CD14-positive monocyte (primary cell): ENCODE data around the gene PYGB. TPM values are rescaled to one million over a fixed set of nuclear protein-coding genes. Genes with fewer than 3 reads are reported as not detected.

Experiments used
- DNase-seq, 3 donors: peaks; one replicate each; pipeline ENCODE4 v3.0.0-alpha.2; 2011 to 2022
- H2AFZ ChIP-seq: 2 replicates; pipeline ENCODE4 v1.6.0; 2012; ENCODE audit warnings: mild to moderate bottlenecking, low read depth, low read length, inconsistent platforms; ENCODE audit not compliant: insufficient read depth, poor library complexity, severe bottlenecking
- H3K27ac ChIP-seq, 2 donors: 1 replicate in 1 of 2; 2 replicates in 1 of 2; pipeline ENCODE4 v1.5.1; 2012 to 2013; ENCODE audit warnings: low read length in 2 of 2, control low read depth in 1 of 2, inconsistent platforms in 1 of 2, low read depth in 1 of 2, mild to moderate bottlenecking in 1 of 2
- H3K27me3 ChIP-seq, 2 donors: one replicate each; pipeline versions ENCODE4 v1.6.0 to v1.6.1; 2011 to 2013; ENCODE audit warnings: low read length in 2 of 2; ENCODE audit not compliant: control insufficient read depth in 2 of 2, insufficient read depth in 2 of 2
- H3K36me3 ChIP-seq, 2 donors: replicated peaks in 1 of 2; 1 replicate in 1 of 2; 2 replicates in 1 of 2; pipeline versions ENCODE4 v1.5.1 to v1.6.1; 2012 to 2013; ENCODE audit warnings: low read length in 2 of 2, control low read depth in 1 of 2, inconsistent platforms in 1 of 2, mild to moderate bottlenecking in 1 of 2; ENCODE audit not compliant: insufficient read depth in 2 of 2, control insufficient read depth in 1 of 2
- H3K4me1 ChIP-seq, 2 donors: 1 replicate in 1 of 2; 2 replicates in 1 of 2; pipeline versions ENCODE4 v1.5.1 to v1.6.1; 2012 to 2013; ENCODE audit warnings: low read length in 2 of 2, control low read depth in 1 of 2, inconsistent platforms in 1 of 2, mild to moderate bottlenecking in 1 of 2, moderate library complexity in 1 of 2; ENCODE audit not compliant: insufficient read depth in 2 of 2, control insufficient read depth in 1 of 2
- H3K4me2 ChIP-seq: replicated peaks from 2 replicates; pipeline ENCODE3; 2012; ENCODE audit warnings: low read length, moderate library complexity, mild to moderate bottlenecking; ENCODE audit not compliant: poor library complexity, severe bottlenecking; ENCODE audit errors: extremely low read depth
- H3K4me3 ChIP-seq, 3 experiments: fragments of 200-600 bp in 1 of 3; sonication (generic) in 1 of 3; replicated peaks in 1 of 3; 1 replicate in 2 of 3; 2 replicates in 1 of 3; pipeline ENCODE4 v1.5.1; 2011 to 2013; ENCODE audit warnings: low read length in 3 of 3, mild to moderate bottlenecking in 3 of 3, control low read depth in 2 of 3, low read depth in 2 of 3, inconsistent platforms in 1 of 3, moderate library complexity in 1 of 3
- H3K79me2 ChIP-seq: 2 replicates; pipeline ENCODE4 v1.6.0; 2012; ENCODE audit warnings: mild to moderate bottlenecking, control low read depth, inconsistent platforms, low read length, moderate library complexity; ENCODE audit not compliant: insufficient read depth
- H3K9ac ChIP-seq: 2 replicates; pipeline ENCODE4 v1.6.0; 2017; ENCODE audit warnings: low read length, mild to moderate bottlenecking; ENCODE audit not compliant: insufficient read depth, poor library complexity, severe bottlenecking
- H3K9me3 ChIP-seq, 2 donors: replicated peaks in 1 of 2; 1 replicate in 1 of 2; 2 replicates in 1 of 2; pipeline versions ENCODE4 v1.5.1 to v1.6.1; 2012 to 2013; ENCODE audit warnings: low read length in 2 of 2, control low read depth in 1 of 2; ENCODE audit not compliant: control insufficient read depth in 1 of 2, insufficient read depth in 1 of 2
- H4K20me1 ChIP-seq: 2 replicates; pipeline ENCODE4 v1.6.0; 2012; ENCODE audit warnings: mild to moderate bottlenecking, low read length, control low read depth, moderate library complexity; ENCODE audit not compliant: insufficient read depth
- H3K27ac Mint-ChIP-seq, 7 donors: one replicate each; pipeline ENCODE4 v1.8.0; 2020; ENCODE audit warnings: mild to moderate bottlenecking in 7 of 7, mixed read lengths in 7 of 7, moderate library complexity in 6 of 7, inconsistent platforms in 2 of 7
- H3K27me3 Mint-ChIP-seq, 3 donors: one replicate each; pipeline ENCODE4 v1.8.0; 2021 to 2022; ENCODE audit warnings: low read depth in 3 of 3, mild to moderate bottlenecking in 3 of 3, mixed read lengths in 3 of 3, moderate library complexity in 3 of 3, inconsistent platforms in 1 of 3
- H3K36me3 Mint-ChIP-seq, 2 donors: one replicate each; pipeline ENCODE4 v1.8.0; 2020; ENCODE audit warnings: mixed read lengths in 2 of 2, inconsistent platforms in 1 of 2, mild to moderate bottlenecking in 1 of 2
- H3K4me1 Mint-ChIP-seq: one replicate; pipeline ENCODE4 v1.8.0; 2020; ENCODE audit warnings: mild to moderate bottlenecking, mixed read lengths
- H3K4me3 Mint-ChIP-seq, 2 donors: one replicate each; pipeline ENCODE4 v1.8.0; 2020; ENCODE audit warnings: mild to moderate bottlenecking in 2 of 2, mixed read lengths in 2 of 2, moderate library complexity in 1 of 2
- H3K9me3 Mint-ChIP-seq, 7 donors: one replicate each; pipeline ENCODE4 v1.8.0; 2020 to 2022; ENCODE audit warnings: mixed read lengths in 7 of 7, mild to moderate bottlenecking in 6 of 7, moderate library complexity in 6 of 7, inconsistent platforms in 2 of 7
- WGBS: methylation state at CpG from one replicate; pipeline ENCODE4 v1.1.5; 2013; ENCODE audit warnings: missing lambda C conversion rate; ENCODE audit not compliant: insufficient coverage; 5-methylcytosine and 5-hydroxymethylcytosine counted together
- intact Hi-C, 2 donors: fragments of 100-400 bp; cut with micrococcal nuclease; formaldehyde crosslinking; loops; one replicate each; pipeline versions ENCODE4 v1.15.0 to v1.15.1; 2023
- polyA plus RNA-seq, 3 donors: library from polyadenylated mRNA; depleted of rRNA in 1 of 3; unstranded in 2 of 3; stranded (reverse) in 1 of 3; fragments of 300-500 nt in 2 of 3; fragments of >200 nt in 1 of 3; fragmentation: Illumina TruSeq in 2 of 3; gene quantifications; 1 replicate in 2 of 3; 2 replicates in 1 of 3; pipeline ENCODE4 v1.2.3, GENCODE V29; 2012 to 2021
- TF ChIP-seq, protein P1 (sequence below): fragments of 200-600 bp; IDR thresholded peaks from one replicate; pipeline ENCODE4 v1.8.0; 2022; ENCODE audit warnings: antibody characterized with exemption, mild to moderate bottlenecking

The PYGB gene
- polyA plus RNA-seq, 3 donors = 26.6 to 33.2 (median 26.7) TPM

DNA sequence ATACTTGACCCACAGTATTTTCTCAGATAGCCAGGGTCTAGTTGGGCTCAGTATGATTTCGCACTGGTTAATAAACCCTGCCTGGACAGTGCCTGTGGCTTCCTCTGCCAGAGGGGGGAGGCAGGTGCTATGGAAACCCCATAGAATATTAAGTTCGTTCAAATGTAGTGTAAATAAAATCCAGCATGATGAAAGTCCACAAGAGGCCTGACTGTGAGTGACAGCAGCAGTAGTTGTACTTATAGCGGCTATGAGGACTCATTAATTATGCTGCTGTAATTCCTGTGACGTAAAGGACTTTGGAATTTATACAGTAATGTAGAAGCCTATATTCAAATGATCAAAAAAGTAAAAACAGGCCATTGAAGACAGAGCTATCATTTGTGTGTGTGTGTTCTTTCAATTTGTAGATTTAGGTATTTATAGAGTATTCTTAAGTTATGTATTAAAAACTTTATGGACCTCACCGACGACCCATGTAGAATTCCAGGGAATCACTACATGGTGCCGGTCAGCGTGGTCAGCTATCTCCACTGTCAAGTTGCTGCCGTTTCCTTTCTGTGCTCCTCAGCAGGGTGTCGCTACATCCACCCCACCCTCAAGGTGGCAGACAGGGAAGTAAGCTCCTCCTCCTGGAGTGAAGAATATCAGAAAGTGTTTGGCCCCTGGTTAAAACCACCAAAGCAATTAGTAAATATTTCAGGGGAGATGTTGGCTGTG, 10.0 kb downstream of the PYGB start:
- no peak overlapping the region for H3K27ac ChIP-seq
- H3K9ac ChIP-seq = no peak overlapping the region
- Mint-ChIP-seq H3K36me3 (peaks cover 40 to 66% of the 10 kb centered on the region in 2 donors), H3K27me3 (no peaks in the 10 kb centered on the region), H3K27ac (no peak overlapping the region), H3K9me3 (peaks cover 2 to 14% (median 6%) of the 10 kb centered on the region in 7 donors), H3K4me1 (peaks cover 12% of the 10 kb centered on the region), H3K4me3 (no peak overlapping the region)
- H3K79me2 ChIP-seq = peaks cover 52% of the 10 kb centered on the region
- no peaks in the 10 kb centered on the region for H3K27me3 ChIP-seq
- no peaks in the 10 kb centered on the region for H3K4me1 ChIP-seq
- H3K9me3 ChIP-seq = no peaks in the 10 kb centered on the region
- peaks cover 62% of the 10 kb centered on the region for H4K20me1 ChIP-seq
- no peak for DNase-seq
- WGBS = 97% methylated on average over 5 of the region's 10 CpGs
- TF ChIP-seq, protein P1, sequence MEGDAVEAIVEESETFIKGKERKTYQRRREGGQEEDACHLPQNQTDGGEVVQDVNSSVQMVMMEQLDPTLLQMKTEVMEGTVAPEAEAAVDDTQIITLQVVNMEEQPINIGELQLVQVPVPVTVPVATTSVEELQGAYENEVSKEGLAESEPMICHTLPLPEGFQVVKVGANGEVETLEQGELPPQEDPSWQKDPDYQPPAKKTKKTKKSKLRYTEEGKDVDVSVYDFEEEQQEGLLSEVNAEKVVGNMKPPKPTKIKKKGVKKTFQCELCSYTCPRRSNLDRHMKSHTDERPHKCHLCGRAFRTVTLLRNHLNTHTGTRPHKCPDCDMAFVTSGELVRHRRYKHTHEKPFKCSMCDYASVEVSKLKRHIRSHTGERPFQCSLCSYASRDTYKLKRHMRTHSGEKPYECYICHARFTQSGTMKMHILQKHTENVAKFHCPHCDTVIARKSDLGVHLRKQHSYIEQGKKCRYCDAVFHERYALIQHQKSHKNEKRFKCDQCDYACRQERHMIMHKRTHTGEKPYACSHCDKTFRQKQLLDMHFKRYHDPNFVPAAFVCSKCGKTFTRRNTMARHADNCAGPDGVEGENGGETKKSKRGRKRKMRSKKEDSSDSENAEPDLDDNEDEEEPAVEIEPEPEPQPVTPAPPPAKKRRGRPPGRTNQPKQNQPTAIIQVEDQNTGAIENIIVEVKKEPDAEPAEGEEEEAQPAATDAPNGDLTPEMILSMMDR = no peak
- no peak overlapping the region for H3K4me2 ChIP-seq
- H3K36me3 ChIP-seq = peaks cover 26 to 44% of the 10 kb centered on the region in 2 donors
- no peak overlapping the region for H3K4me3 ChIP-seq
- intact Hi-C loops = no loop called here
- H2AFZ ChIP-seq = no peak overlapping the region

DNA sequence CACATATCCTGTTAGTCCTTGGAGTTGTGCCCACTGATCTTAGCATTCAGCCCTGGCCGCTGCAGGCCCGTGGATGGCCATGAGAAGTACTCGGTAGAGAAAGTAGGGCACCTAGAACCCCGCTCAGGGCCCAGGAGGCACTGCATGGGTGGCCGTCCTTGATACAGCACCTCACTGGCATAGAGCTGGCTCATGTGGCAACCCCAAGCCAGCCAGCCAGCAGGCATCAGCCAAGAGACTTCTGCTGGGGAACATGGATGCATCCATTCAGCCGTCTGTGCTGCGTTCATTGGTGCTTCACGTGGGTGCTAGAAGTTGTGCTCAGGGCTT, 10.6 kb downstream of the PYGB start:
- peaks cover 8% of the 10 kb centered on the region for H3K4me1 Mint-ChIP-seq
- intact Hi-C loops = no loop called here

More for the DNA sequence above, 10.6 kb downstream of the PYGB start:
- Histone ChIP-seq H3K27ac (no peak overlapping the region), H3K36me3 (peaks cover 26 to 44% of the 10 kb centered on the region in 2 donors), H3K4me3 (no peak overlapping the region), H3K27me3 (no peaks in the 10 kb centered on the region), H3K9me3 (no peaks in the 10 kb centered on the region), H3K9ac (no peak overlapping the region), H2AFZ (no peak overlapping the region), H3K79me2 (peaks cover 50% of the 10 kb centered on the region), H3K4me1 (no peaks in the 10 kb centered on the region), H4K20me1 (peaks cover 57% of the 10 kb centered on the region), H3K4me2 (no peak overlapping the region)
- Mint-ChIP-seq H3K36me3 (peaks cover 40 to 61% of the 10 kb centered on the region in 2 donors), H3K27ac (peak overlapping the region in 1 of 7 donors; percentile 27), H3K27me3 (no peaks in the 10 kb centered on the region), H3K4me3 (no peak overlapping the region), H3K9me3 (peaks cover 2 to 14% (median 6%) of the 10 kb centered on the region in 7 donors)
- WGBS = 97% methylated on average over 8 of the region's 8 CpGs
- TF ChIP-seq, protein P1 = no peak
- DNase-seq = no peak
